Activated gamma-delta T cell treated with Interleukin-2 at 50 U/mL for 16 hours (primary cell): ENCODE measurements around the gene PHB1.
"Not testable (repeated sequence)": the region's sequence is repeated elsewhere in the genome, so short reads cannot be mapped to it uniquely, and the experiment has no call there.

Experiments
- DNase-seq: peaks from one replicate; pipeline ENCODE4 v3.0.0-alpha.2; 2020

The PHB1 gene

DNA sequence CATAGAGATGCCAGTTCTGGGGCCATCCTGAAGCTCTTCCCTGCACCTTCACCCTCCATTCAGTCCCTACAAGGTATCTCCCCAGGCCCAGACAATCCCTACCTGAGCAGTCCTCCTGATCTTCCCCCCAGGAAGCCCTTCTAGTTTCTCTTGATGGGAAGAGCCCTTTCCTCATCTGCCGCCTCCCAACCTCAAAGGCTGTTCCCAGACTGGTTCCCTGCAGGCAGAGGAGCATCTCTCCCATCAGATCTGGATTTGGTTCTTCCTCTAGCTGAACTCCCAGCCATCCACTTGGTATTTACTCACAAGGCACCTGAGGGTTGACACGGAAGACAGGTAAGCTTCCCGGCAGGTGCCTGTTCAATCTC lies 24.6 kb upstream of the PHB1 start:
- no peak for DNase-seq

DNA sequence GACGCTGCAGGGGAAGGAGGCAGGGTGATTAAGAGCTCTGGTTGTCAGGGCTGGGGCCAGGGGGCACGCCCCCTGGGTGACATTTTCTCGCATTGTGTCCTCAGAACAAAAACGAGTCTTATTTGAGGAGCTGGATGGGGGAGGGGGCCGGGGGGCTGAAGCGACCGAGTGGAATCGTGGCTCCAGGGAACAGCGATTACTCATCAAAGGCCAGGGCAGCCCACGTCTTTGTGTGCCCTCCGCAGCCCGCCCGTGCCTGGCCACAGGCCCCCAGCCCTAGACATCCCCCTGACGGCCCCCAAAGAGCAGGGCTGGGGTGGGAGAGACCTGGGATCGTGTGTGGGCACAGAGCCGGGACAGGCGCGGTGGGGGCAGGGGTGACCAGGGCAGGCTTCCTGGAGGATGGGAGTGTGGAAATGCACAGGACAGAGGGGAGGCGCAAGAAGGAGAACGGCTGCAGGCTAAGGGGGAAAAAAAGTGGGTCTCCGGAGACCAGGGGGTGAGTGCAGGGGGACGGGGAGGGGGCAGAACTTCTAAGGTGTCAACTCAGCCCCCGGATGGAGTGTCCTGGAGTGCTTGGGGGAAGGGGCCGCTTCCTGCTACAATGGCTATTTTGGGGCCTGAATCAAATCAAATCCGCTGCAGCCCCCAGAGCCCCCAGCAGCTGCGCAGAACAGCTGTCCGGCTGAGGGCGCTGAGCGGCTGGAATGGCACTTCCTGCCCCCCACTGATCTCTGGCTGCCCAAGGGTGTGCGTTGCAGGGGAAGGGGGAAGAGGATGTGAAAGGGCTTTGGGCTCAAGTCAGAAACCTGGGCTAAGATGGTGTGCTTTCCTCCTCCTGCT lies 24.0 kb upstream of the PHB1 start:
- DNase-seq: no peak

DNA sequence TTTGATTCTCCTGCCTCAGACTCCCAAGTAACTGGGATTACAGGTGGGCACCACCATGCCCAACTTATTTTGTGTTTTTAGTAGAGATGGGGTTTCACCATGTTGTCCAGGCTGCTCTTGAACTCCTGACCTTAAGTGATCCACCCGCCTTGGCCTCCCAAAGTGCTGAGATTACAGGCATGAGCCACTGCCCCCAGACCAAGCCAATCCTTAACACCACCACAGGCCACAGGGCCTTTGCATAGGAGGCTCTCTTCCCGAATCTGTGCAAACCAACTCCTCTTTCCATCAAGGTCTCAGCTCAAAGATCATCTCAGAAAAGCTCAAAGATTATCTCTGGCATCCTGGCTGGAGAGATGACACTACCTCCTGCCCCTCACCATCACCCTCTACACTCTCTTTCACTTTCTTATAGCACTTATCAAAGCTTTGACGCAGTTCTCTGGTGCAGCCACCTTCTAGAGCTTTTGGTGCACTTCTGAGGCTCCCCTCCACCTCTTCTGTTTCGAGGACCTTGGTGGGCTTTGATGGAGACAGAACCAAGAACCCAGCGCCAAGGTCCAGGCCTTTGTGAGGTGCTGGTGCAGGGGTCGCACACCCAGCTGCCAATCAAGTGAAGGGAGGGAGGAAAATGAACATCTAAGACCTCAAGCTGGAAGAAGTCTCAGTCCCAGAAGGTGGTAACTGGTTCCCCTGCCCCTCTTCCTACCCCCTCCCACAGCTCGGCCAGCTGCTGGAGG lies 23.2 kb upstream of the PHB1 start:
- no peak for DNase-seq

DNA sequence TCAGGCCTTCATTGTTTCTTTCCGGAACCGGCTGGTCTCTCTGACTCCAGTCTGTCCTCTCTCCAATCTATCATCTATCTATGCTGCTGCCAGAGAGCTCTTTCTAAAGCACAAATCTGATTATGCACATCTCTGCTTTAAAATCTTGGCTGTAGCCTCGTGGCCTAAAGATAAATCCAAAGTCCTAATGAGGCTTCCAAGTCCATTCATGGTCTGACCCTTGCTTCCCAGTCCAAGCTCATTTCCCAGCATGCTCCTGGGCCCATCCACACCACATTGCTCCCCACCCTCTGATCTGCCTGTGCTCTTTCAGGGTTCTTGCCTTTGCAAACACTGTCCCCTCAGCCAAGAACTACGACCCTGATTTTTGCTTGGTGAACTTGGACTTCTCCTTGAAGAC lies 21.5 kb upstream of the PHB1 start:
- DNase-seq: no peak

DNA sequence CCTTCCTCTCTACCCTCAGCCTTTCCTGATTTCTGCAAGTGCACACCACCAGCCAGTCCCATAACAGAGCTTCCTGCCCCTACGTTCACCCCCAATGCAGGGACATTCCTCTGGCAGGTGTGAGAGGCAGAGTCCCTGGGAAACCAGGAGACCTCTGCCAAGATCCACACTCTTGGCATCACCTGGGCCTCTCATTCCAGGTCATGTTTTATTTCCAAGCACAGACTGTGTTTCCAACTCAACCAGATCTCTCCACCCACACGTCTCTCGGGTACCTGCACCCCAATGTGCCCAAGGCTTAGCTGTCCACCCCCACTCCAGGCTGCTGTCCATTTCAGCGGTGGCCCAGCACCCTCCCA lies 21.0 kb upstream of the PHB1 start:
- DNase-seq: no peak

DNA sequence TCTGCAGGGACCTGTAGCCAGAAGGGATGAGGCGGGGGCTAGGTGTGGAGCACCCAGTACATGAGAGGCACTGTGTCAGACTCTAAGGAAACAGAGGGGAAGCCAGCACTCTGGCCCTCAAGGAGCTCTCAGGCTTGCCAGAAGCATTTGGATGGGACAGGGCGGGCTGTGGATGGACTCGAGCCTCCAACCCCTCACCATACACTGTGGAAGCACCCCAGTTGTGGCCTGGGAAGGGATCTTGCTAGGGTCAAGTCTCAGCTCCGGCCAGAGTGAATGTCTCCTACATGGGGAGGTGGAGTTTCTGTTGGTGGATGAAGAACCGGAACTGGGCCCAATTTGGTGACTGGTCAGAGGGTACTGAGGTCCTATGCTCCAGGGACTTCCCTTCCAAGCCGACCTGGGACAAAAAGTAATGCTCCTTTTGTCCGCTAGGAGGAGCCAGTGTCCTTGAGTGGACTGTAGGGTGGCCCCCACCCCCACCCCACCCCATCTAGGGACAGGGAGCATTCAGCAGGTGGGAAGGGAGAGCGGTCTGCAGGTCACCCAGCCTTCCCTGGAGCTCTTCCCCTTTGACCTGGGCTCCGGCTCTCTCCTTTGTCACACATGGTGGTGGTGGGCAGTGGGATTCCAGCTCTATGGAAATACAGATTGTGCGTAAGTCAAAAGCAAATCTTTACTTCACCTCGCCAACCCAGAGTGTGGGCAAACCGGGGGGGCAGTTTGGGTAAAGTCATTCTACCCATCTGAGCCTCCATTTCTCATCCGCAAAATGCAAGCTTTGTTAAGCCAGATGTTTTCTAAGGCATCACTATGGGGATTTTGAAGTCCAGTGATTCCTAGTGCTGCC lies 20.4 kb upstream of the PHB1 start:
- peak; percentile 33 for DNase-seq

DNA sequence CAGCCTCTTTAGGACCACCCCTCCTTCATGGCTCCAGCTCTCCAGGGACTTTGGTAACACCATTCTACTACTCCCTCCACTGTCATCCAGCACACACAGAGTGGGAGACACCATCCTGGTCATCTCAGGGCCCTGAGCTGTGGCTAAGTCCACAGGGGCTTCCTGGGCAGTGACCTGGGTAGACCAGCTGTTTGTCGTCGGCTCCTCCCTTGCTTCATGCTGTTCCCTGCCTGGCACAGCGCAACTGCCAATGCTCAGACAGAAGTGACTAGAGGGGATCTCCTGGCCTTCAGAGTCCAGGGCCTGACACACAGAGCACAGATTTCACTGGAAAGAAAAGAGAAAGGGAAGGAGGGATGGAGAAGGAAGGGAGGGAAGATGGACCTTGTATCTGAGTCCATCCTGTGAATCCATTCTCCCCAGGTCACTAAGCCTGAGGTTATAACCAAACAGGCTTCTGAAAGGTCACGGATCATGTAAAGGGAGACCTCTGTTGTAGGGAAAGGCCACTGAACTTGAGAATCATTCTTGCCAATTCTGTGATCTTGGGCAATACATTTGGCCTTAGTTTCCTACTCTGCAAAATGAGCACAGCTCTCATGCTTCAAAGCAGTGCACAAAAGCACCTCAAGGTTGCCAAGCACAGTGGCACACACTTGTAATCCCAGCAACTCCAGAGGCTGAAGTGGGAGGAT lies 18.5 kb upstream of the PHB1 start:
- DNase-seq: no peak

DNA sequence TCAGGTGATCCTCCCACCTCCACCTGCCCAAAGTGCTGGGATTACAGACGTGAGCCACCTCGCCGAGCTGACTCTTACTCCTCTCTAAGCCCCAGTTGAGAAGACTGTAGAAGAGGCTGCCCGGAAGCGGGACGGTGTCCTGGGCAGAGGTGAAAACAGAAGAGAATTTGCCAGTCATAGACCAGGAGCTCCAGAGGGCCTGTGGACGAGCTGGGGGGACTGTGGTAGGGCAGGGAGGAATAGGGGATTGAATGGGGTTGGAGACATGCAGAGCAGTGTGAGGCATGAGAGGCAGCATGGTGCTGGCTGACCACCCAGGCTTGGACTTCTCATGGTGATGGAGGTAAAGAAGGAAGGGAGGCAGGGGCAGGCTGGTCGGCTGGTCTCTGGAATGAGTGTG lies 17.1 kb upstream of the PHB1 start:
- DNase-seq: no peak

DNA sequence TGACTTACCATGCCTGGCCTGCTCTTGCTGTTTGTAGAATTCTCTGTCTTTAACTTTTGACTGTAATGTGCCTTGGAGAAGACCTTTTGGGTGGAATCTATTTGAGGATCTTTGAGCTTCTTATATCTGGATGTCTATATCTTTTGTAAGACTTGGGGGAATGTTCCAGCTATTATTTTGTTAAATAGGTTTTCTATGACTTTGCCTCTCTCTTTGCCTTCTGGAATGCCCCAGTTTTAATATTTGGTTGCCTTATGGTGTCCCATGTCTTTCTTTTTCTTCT lies 10.3 kb upstream of the PHB1 start:
- no peak for DNase-seq

DNA sequence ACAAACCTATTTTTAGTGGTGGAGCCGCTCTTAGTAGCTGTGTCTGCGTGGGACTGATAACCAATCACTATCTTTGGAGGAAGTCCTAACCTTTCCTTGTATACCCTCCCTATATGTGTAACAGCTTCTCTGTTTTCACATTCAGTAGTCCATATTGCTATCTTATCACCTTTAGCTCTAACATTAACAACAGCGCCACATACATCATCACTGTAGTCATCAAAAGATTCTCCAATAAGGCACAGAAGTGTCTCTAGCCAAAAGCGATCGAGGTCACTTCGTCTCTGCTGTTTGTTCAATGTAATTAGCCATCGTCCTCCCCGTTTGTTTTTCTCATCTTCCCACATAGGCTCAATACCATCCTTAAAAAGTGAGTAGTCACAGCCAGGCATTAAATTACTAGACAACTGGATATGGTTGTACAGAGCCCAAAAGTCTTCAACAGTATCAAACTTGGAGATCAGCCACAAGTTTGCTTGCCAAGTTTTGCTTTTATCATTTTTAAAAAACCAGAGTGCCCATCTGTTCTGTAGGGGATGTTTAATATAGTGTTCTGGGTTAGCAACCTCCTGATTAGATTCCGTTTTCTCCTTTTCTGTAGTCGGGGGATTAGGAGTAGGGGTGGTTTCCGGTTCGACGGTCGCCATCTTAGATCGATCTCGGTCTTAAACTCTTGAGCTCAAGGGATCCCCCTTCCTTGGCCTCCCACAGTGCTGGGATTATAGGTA lies 9.8 kb upstream of the PHB1 start:
- DNase-seq: not testable (repeated sequence)

DNA sequence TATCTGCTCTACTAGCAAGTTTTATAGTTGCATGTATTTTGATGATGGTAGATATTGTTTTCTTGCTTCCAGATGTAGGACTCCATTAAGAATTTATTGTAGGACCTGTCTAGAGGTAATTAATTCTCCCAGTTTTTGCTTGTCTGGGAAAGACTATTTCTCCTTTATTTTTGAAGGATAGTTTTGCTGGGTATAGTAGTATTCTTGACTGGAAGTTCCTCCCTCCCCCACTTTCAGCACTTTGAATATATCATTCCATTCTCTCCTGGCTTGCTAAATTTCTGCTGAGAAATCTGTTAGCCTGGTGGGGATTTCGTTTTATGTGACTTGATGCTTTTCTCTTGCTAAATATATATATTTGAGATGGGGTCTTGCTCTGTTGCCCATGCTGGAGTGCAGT lies 8.0 kb upstream of the PHB1 start:
- DNase-seq: no peak

DNA sequence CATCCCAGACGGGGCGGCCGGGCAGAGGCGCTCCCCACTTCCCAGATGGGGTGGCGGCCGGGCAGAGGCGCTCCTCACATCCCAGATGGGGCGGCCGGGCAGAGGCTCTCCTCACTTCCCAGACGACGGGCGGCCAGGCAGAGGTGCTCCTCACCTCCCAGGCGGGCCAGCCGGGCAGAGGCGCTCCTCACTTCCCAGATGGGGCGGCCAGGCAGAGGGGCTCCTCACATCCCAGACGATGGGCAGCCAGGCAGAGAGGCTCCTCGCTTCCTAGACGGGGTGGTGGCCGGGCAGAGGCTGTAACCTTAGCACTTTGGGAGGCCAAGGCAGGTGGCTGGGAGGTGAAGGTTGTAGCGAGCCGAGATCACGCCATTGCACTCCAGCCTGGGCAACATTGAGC lies 5.1 kb upstream of the PHB1 start:
- not testable (repeated sequence) for DNase-seq

DNA sequence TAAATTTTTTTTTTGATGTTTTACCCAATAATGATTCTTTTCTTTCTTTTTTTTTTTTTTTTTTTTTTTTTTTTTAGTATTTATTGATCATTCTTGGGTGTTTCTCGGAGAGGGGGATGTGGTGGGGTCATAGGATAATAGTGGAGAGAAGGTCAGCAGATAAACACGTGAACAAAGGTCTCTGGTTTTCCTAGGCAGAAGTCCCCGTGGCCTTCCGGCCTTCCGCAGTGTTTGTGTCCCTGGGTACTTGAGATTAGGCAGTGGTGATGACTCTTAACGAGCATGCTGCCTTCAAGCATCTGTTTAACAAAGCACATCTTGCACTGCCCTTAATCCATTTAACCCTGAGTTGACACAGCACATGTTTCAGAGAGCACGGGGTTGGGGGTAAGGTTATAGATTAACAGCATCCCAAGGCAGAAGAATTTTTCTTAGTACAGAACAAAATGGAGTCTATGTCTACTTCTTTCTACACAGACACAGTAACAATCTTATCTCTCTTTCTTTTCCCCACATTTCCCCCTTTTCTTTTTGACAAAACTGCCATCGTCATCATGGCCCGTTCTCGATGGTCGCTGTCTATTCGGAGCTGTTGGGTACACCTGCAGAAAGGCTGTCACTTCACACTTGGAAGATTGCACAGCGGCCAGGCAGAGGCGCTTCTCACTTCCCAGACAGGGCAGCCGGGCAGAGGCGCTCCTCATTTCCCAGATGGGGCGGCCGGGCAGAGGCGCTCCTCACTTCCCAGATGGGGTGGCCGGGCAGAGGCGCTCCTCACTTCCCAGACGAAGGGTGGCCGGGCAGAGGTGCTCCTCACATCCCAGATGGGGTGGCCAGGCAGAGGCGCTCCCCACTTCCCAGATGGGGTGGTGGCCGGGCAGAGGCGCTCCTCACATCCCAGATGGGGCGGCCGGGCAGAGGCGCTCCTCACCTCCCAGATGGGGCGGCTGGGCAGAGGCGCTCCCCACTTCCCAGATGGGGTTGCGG lies 4.4 kb upstream of the PHB1 start:
- not testable (repeated sequence) for DNase-seq

DNA sequence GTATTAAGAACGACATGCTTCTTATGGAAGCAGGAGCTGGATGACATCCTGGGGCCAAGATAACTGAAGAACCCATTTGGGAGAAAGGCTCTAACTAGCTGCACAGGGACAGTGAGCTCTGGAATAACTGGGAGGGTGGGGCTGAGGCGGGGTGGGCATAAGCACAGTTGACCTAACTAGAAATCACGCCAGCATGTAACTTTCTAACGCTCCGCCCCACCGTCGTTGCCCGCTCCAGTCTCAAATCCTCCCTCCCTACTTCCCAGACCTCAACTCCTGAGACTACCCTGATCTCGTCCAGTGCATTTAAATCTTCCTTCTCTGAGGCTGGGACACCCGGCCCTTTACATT lies 436 bp downstream of the PHB1 start:
- no peak for DNase-seq

DNA sequence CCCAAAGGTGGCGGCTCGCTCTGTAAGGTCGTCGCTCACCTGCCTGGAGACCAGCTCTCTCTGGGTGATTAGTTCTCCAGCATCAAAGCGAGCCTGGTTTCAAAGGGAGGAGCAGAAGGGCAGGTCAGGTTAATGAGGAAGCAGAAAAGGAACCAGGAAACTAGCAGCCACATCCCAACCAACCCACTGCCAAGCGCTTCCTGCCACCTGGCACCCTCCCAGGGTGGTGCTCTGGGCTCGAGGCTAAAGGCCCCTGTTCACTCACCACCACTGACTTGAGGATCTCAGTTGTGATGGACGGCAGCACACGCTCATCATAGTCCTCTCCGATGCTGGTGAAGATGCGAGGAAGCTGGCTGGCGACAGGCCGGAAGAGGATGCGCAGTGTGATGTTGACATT lies 5.6 kb downstream of the PHB1 start:
- no peak for DNase-seq

DNA sequence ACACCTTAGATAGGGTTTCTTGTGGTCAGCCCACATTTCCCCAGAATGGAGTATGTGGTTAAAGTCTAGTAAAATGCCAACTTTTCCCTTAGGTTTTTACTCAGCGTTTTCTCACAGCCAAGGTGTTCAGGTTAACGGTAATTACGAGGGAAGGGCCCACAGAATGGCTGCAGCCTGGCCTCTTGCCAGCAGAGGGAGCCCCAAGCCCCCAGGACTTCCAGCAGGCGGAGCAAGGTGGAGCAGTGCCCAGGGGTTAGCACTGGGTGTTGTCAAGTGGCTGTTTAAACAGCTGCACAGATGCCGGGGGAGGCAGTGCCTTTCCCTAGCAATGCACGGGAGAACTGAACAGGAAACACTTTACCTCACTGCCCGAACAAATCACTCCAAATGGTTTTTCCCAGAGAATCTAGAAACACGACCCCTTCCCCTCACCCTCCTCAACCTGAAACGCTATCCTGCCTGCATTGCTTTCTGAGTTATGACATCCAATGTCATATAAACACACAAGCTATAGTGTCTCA lies 6.6 kb downstream of the PHB1 start:
- DNase-seq: peak; percentile 87

DNA sequence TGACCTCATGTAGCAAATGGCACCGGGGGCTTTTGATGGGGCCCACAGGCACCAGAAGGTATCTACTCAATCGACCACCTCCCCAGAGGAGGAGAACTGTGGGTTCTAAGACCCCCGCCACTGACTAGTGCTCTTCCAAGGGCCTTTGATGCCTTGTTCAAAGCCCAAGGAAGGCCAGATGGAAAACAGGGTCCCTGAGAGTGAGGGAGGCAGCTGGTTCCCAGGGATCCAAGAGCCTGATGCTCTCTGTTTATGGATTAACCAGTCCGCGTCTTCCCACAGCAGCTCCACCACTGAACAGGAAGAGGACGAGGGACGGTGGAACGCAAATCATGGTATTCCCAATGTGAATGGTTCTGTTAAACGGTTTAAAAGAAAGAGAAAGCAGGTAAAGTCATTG lies 7.6 kb downstream of the PHB1 start:
- DNase-seq: no peak

DNA sequence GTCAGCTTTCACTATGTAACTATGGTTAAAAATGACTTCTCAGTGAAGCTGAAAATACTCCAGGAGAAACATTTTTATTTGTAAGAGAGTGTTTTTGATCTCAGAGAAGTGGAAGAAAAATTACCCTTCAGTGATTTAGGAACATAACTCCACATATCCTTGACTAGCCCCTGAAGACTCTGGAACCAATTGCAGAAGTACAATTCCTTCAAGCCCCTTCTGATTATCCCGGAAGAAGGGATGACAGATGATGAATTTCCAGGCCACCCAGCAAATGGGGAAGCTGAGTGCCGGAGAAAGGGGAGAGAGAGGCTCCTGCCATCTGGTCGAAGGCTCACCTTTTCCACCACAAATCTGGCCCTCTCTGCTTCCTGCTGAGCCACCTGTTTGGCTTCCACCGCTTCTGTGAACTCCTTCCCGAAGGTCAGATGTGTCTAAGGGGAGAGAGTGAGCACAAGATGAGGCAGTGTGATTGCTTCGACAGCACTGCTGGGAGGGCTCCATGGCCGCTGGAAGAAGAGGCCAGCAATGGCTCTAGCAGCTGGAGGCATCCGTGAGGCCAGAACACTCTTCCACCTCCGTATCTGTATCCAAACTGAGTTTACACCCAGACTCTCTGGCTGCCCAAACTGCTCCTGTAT lies 8.1 kb downstream of the PHB1 start:
- DNase-seq: no peak

DNA sequence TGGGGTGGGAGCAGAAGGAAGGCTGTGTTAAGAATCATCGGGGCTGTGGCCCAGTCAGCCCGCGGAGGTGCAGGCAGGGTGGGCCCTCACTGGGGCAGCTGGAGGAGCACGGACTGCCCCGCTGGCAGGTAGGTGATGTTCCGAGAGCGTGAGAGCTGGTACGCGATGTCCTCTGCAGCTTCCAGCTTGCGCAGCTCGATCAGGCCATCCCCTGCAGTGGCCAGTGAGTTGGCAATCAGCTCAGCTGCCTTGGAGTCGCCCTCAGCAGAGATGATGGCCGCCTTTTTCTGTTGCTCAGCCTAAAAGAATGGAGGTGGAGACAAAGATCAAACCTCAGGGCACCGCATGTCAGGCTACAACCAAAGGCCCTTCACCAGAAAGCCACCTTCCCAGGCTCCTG lies 9.8 kb downstream of the PHB1 start:
- DNase-seq: no peak

DNA sequence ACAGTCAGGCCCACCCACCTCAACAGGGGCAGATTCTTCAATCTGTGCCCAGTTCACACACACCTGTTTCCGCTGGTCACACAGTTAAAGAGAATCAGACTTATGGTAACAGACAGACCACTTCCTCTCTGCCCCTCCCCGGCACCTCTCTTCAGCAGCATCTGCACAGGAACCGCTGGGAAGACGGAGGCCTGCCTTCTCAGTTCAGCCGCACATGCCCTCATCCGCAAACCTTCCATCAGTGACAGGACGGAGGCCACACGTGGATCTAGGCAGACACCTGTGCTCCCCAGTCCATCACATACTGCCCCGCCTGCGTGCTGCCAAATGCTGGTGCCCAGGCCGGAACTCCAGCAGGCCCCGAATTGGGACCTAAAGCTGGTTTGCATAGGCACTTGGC lies 10.3 kb downstream of the PHB1 start:
- DNase-seq: peak; percentile 54
